Fibroblast of pulmonary artery (primary cell): Measurements from ENCODE around the gene DAPL1.
"Not testable (repeated sequence)": the region's sequence is repeated elsewhere in the genome, so short reads cannot be mapped to it uniquely, and the experiment has no call there.

Experiments
- DNase-seq: peaks from one replicate; pipeline ENCODE4 v3.0.0-alpha.2; 2010; ENCODE audit warnings: low read depth
- H3K4me3 ChIP-seq: replicated peaks from 2 replicates; pipeline ENCODE4 v1.5.1; 2011; ENCODE audit warnings: low read depth, mild to moderate bottlenecking, control low read depth, low read length, moderate library complexity
- CTCF ChIP-seq: IDR thresholded peaks from 2 replicates; pipeline ENCODE4 v1.5.1; 2011; ENCODE audit warnings: mild to moderate bottlenecking, control low read depth, low read length, inconsistent platforms; ENCODE audit errors: missing control alignments

DAPL1 gene

GRCh38 chr2:158845859-158846258 is 50.7 kb downstream of the DAPL1 start:
- TF ChIP-seq CTCF = no peak
- DNase-seq = no peak
- H3K4me3 ChIP-seq = no peak overlapping the region

GRCh38 chr2:158847526-158847925 is 52.4 kb downstream of the DAPL1 start:
- not testable (repeated sequence) for H3K4me3 ChIP-seq, DNase-seq

- not testable (repeated sequence) for DNase-seq, H3K4me3 ChIP-seq
These were observed 53.2 kb downstream of the DAPL1 start for GRCh38 chr2:158848031-158848970.

- DNase-seq, H3K4me3 ChIP-seq: not testable (repeated sequence)
These were observed 65.1 kb downstream of the DAPL1 start for GRCh38 chr2:158860179-158860578.

GRCh38 chr2:158861626-158862025 is 66.5 kb downstream of the DAPL1 start:
- H3K4me3 ChIP-seq, DNase-seq: not testable (repeated sequence)

GRCh38 chr2:158865469-158865868 is 70.4 kb downstream of the DAPL1 start:
- not testable (repeated sequence) for H3K4me3 ChIP-seq, DNase-seq
